H1 (cell line): ENCODE data around the gene CDON. TPM values are rescaled to one million over a fixed set of nuclear protein-coding genes. Genes with fewer than 3 reads are reported as not detected.

ENCODE experiments used
- CTCF ChIA-PET: fragments of 300-600 bp; sonication (Branson Sonifier 250); formaldehyde crosslinking; loops from one replicate; lab custom pipeline; 2021; ENCODE audit not compliant: partially characterized antibody; lab: Charles Lee
- POLR2A ChIA-PET: fragments of 300-600 bp; sonication (Branson Sonifier 250); formaldehyde crosslinking; loops from one replicate; lab custom pipeline; 2021; ENCODE audit warnings: inconsistent platforms; ENCODE audit not compliant: partially characterized antibody; lab: Charles Lee
- DNase-seq, 2 experiments: peaks; one replicate each; pipeline versions ENCODE4 v3.0.0 to v3.0.0-alpha.2; 2010 to 2022; ENCODE audit warnings: low spot score in 2 of 2, low read depth in 1 of 2, mixed read lengths in 1 of 2
- FAIRE-seq: peaks from 2 replicates; lab custom pipeline; 2011; peaks lifted over from hg19 to GRCh38; lab: Jason Lieb, UNC
- H2AFZ ChIP-seq: 2 replicates; pipeline ENCODE4 v1.8.1; 2012; ENCODE audit warnings: low read length, inconsistent platforms
- H2AK5ac ChIP-seq: 2 replicates; pipeline ENCODE4 v1.6.1; 2013; ENCODE audit warnings: low read depth, low read length
- H2BK120ac ChIP-seq: replicated peaks from 2 replicates; pipeline ENCODE3; 2013; ENCODE audit warnings: low read depth, low read length, inconsistent platforms
- H2BK12ac ChIP-seq: 2 replicates; pipeline ENCODE4 v1.6.1; 2013; ENCODE audit warnings: low read depth, low read length
- H2BK15ac ChIP-seq: 2 replicates; pipeline ENCODE4 v1.6.1; 2013; ENCODE audit warnings: low read length
- H2BK20ac ChIP-seq: 2 replicates; pipeline ENCODE4 v1.6.1; 2013; ENCODE audit warnings: low read length
- H2BK5ac ChIP-seq: 2 replicates; pipeline ENCODE4 v1.6.1; 2013; ENCODE audit warnings: low read depth, low read length
- H3K14ac ChIP-seq: 2 replicates; pipeline ENCODE4 v1.6.1; 2013; ENCODE audit warnings: inconsistent platforms; ENCODE audit not compliant: insufficient read length
- H3K18ac ChIP-seq: 2 replicates; pipeline ENCODE4 v1.6.1; 2013; ENCODE audit warnings: low read length; ENCODE audit errors: extremely low read depth
- H3K23ac ChIP-seq: 2 replicates; pipeline ENCODE4 v1.6.1; 2013; ENCODE audit warnings: inconsistent platforms; ENCODE audit not compliant: insufficient read length
- H3K23me2 ChIP-seq: 2 replicates; pipeline ENCODE4 v1.6.1; 2013; ENCODE audit warnings: low read depth, low read length
- H3K27ac ChIP-seq: 2 replicates; pipeline ENCODE4 v1.6.1; 2011; ENCODE audit warnings: low read depth, low read length, inconsistent platforms
- H3K27me3 ChIP-seq, 4 experiments: replicated peaks in 1 of 4; 1 replicate in 1 of 4; 2 replicates in 3 of 4; pipeline versions ENCODE4 v1.6.1 to v1.8.1; 2011 to 2013; ENCODE audit warnings: low read length in 3 of 4, mild to moderate bottlenecking in 3 of 4, inconsistent platforms in 2 of 4, mixed read lengths in 2 of 4, moderate library complexity in 1 of 4; ENCODE audit not compliant: control insufficient read depth in 3 of 4, insufficient read depth in 3 of 4; ENCODE audit errors: extremely low read depth in 1 of 4
- H3K36me3 ChIP-seq, 4 experiments: 2 replicates each; pipeline versions ENCODE4 v1.6.1 to v1.8.1; 2011 to 2013; ENCODE audit warnings: mild to moderate bottlenecking in 4 of 4, low read length in 3 of 4, moderate library complexity in 2 of 4, control low read depth in 1 of 4, inconsistent platforms in 1 of 4; ENCODE audit not compliant: insufficient read depth in 4 of 4, control insufficient read depth in 2 of 4
- H3K4ac ChIP-seq: replicated peaks from 2 replicates; pipeline ENCODE3; 2013; ENCODE audit warnings: low read length, low read depth, mixed read lengths, inconsistent platforms; ENCODE audit not compliant: insufficient read length
- H3K4me1 ChIP-seq, 4 experiments: replicated peaks in 1 of 4; 1 replicate in 1 of 4; 2 replicates in 3 of 4; pipeline versions ENCODE4 v1.6.1 to v1.8.1; 2011 to 2013; ENCODE audit warnings: low read length in 3 of 4, inconsistent platforms in 2 of 4, mixed read lengths in 1 of 4; ENCODE audit not compliant: insufficient read depth in 4 of 4, control insufficient read depth in 3 of 4
- H3K4me2 ChIP-seq, 2 experiments: 2 replicates each; pipeline versions ENCODE4 v1.6.1 to v1.8.1; 2011 to 2013; ENCODE audit warnings: low read depth in 2 of 2, low read length in 2 of 2, control low read depth in 1 of 2, inconsistent platforms in 1 of 2, mild to moderate bottlenecking in 1 of 2; ENCODE audit not compliant: insufficient read depth in 1 of 2
- H3K4me3 ChIP-seq, 4 experiments: fragments of 200-600, 300-600 bp in 1 of 4; sonication (generic), shearing (Covaris generic), sonication (Bioruptor Twin) in 1 of 4; 2 replicates each; pipeline versions ENCODE4 v1.5.1 to v1.8.1; 2011 to 2016; ENCODE audit warnings: low read length in 4 of 4, low read depth in 3 of 4, control low read depth in 2 of 4, inconsistent platforms in 2 of 4, mild to moderate bottlenecking in 2 of 4, mixed read lengths in 1 of 4, moderate library complexity in 1 of 4; ENCODE audit not compliant: insufficient read depth in 2 of 4; ENCODE audit errors: extremely low read depth in 1 of 4
- H3K56ac ChIP-seq: replicated peaks from 2 replicates; pipeline ENCODE3; 2013; ENCODE audit warnings: low read depth, mild to moderate bottlenecking, mixed read lengths, low read length, inconsistent platforms; ENCODE audit not compliant: insufficient read length
- H3K79me1 ChIP-seq: 2 replicates; pipeline ENCODE4 v1.6.1; 2013; ENCODE audit warnings: low read depth, low read length, control low read depth
- H3K79me2 ChIP-seq, 2 experiments: 2 replicates each; pipeline versions ENCODE4 v1.6.1 to v1.8.1; 2012 to 2013; ENCODE audit warnings: low read length in 2 of 2, mild to moderate bottlenecking in 2 of 2, inconsistent platforms in 1 of 2; ENCODE audit not compliant: insufficient read depth in 2 of 2, control insufficient read depth in 1 of 2
- H3K9ac ChIP-seq, 4 experiments: replicated peaks in 1 of 4; 1 replicate in 1 of 4; 2 replicates in 3 of 4; pipeline versions ENCODE4 v1.6.1 to v1.8.1; 2011 to 2013; ENCODE audit warnings: low read depth in 3 of 4, low read length in 3 of 4, control low read depth in 2 of 4, mild to moderate bottlenecking in 2 of 4, moderate library complexity in 2 of 4, inconsistent platforms in 1 of 4; ENCODE audit errors: extremely low read depth in 1 of 4
- H3K9me3 ChIP-seq, 2 experiments: 2 replicates each; pipeline versions ENCODE4 v1.6.1 to v1.8.1; 2012 to 2013; ENCODE audit warnings: mild to moderate bottlenecking in 2 of 2, moderate library complexity in 2 of 2, control low read depth in 1 of 2, inconsistent platforms in 1 of 2, low read depth in 1 of 2, low read length in 1 of 2, mixed read lengths in 1 of 2; ENCODE audit not compliant: insufficient read depth in 2 of 2
- H4K20me1 ChIP-seq, 2 experiments: replicated peaks in 1 of 2; 2 replicates each; pipeline versions ENCODE3 to v1.8.1; 2011 to 2013; ENCODE audit warnings: inconsistent platforms in 2 of 2, low read length in 2 of 2, mild to moderate bottlenecking in 1 of 2; ENCODE audit not compliant: insufficient read depth in 2 of 2, control insufficient read depth in 1 of 2
- H4K5ac ChIP-seq: 2 replicates; pipeline ENCODE4 v1.6.1; 2013; ENCODE audit warnings: low read length, low read depth, mixed read lengths, inconsistent platforms; ENCODE audit not compliant: insufficient read length
- H4K8ac ChIP-seq: 2 replicates; pipeline ENCODE4 v1.8.0; 2013; ENCODE audit warnings: mild to moderate bottlenecking, moderate library complexity, low read length, inconsistent platforms; ENCODE audit not compliant: insufficient read depth; ENCODE audit errors: extremely low read depth
- H4K91ac ChIP-seq: replicated peaks from 2 replicates; pipeline ENCODE3; 2013; ENCODE audit warnings: low read length, mixed read lengths, inconsistent platforms; ENCODE audit not compliant: insufficient read length
- BRCA1 ChIP-seq: IDR thresholded peaks from 2 replicates; pipeline ENCODE4 v1.6.1; 2012; ENCODE audit warnings: low read depth, low read length, improper control_type of control experiment
- CHD1 ChIP-seq: IDR thresholded peaks from 2 replicates; pipeline ENCODE4 v1.6.1; 2012; ENCODE audit warnings: low read depth, low read length, improper control_type of control experiment
- CTBP2 ChIP-seq: IDR thresholded peaks from 2 replicates; pipeline ENCODE4 v1.7.0; 2011; ENCODE audit warnings: borderline replicate concordance, mild to moderate bottlenecking, moderate library complexity, mixed read lengths, low read length; ENCODE audit not compliant: insufficient read depth, insufficient read length
- JUN ChIP-seq: IDR thresholded peaks from 2 replicates; pipeline ENCODE4 v1.6.1; 2011; ENCODE audit warnings: low read depth, mild to moderate bottlenecking, improper control_type of control experiment, low read length
- JUND ChIP-seq: IDR thresholded peaks from 2 replicates; pipeline ENCODE4 v1.6.1; 2011; ENCODE audit warnings: mild to moderate bottlenecking, improper control_type of control experiment, low read length
- MAFK ChIP-seq: IDR thresholded peaks from 2 replicates; pipeline ENCODE4 v1.6.1; 2012; ENCODE audit warnings: low read depth, mild to moderate bottlenecking, improper control_type of control experiment, low read length
- POLR2A ChIP-seq, 2 experiments: IDR thresholded peaks; 1 replicate in 1 of 2; 2 replicates in 1 of 2; pipeline ENCODE4 v1.6.1; 2011; ENCODE audit warnings: low read depth in 2 of 2, low read length in 2 of 2, mild to moderate bottlenecking in 2 of 2; ENCODE audit errors: control extremely low read depth in 1 of 2
- POLR2AphosphoS5 ChIP-seq: IDR thresholded peaks from 2 replicates; pipeline ENCODE4 v1.6.1; 2011; ENCODE audit warnings: low read depth, low read length
- RNF2 ChIP-seq: fragments of 200-900, 300-1000 bp; sonication (generic); IDR thresholded peaks from 2 replicates; pipeline ENCODE4 v1.7.1; 2016; ENCODE audit warnings: borderline replicate concordance, low read depth, mild to moderate bottlenecking, antibody characterized with exemption, low read length; ENCODE audit not compliant: poor library complexity, severe bottlenecking; ENCODE audit errors: missing control alignments
- SIX5 ChIP-seq: IDR thresholded peaks from 2 replicates; pipeline ENCODE4 v1.6.1; 2011; ENCODE audit warnings: mild to moderate bottlenecking, low read depth, low read length
- SUZ12 ChIP-seq: fragments of 200-600 bp; sonication (generic); IDR thresholded peaks from 2 replicates; pipeline ENCODE4 v1.6.1; 2012; ENCODE audit warnings: mild to moderate bottlenecking, inconsistent platforms, low read length, moderate library complexity, mixed read lengths
- TEAD4 ChIP-seq: IDR thresholded peaks from 2 replicates; pipeline ENCODE4 v1.6.1; 2012; ENCODE audit warnings: low read depth, low read length, inconsistent platforms, mixed read lengths
- WGBS, 2 experiments: shearing (Covaris generic) in 1 of 2; methylation state at CpG; one replicate each; pipeline versions ENCODE4 v1.1.6 to v1.1.7; 2013 to 2015; ENCODE audit warnings: low lambda C conversion rate in 2 of 2, mixed read lengths in 2 of 2, inconsistent platforms in 1 of 2, low coverage in 1 of 2, missing lambda C conversion rate in 1 of 2; ENCODE audit not compliant: insufficient replicate concordance in 2 of 2, insufficient coverage in 1 of 2, insufficient read length in 1 of 2; ENCODE audit errors: extremely low coverage in 1 of 2, missing lambda C conversion rate in 1 of 2; 5-methylcytosine and 5-hydroxymethylcytosine counted together
- polyA plus RNA-seq, 7 experiments: library from polyadenylated mRNA; depleted of rRNA in 3 of 7; stranded (reverse) in 5 of 7; unstranded in 2 of 7; fragments of >200 nt in 5 of 7; fragments of 200-250 nt in 2 of 7; gene quantifications; 1 replicate in 5 of 7; 2 replicates in 1 of 7; 4 replicates in 1 of 7; pipeline versions ENCODE4 v1.2.1 to v1.2.3, GENCODE V29; 2011 to 2013; ENCODE audit warnings: missing spikeins in 2 of 7, mixed read lengths in 2 of 7
- total RNA-seq: library from RNA; stranded (reverse); fragmentation: NEBNext Ultra II Directional; extraction: Animal tissue kit (Norgen Biotek cat#: 25700); gene quantifications from 2 replicates; pipeline ENCODE4 v1.2.1, GENCODE V29; 2021

CDON gene
- total and polyA plus RNA-seq, 2 of the 8 experiments (the other 6 are each of a cell fraction or from before 2014, with no cell fraction given) = 11.0 to 32.5 TPM

- 90% methylated on average over 8 of the region's 8 CpGs; no CpG with 5 or more reads in 1 of the 2 experiments for WGBS, 2 experiments
Observed at GRCh38 chr11:126111458-126112116, 48.9 kb upstream of the CDON start.

More at GRCh38 chr11:126111458-126112116, 48.9 kb upstream of the CDON start:
- no peaks in the 10 kb centered on the region for H3K23me2 ChIP-seq
- no peak overlapping the region for H2AK5ac ChIP-seq
- no peak for TF ChIP-seq CHD1
- no peak for TF ChIP-seq RNF2
- no peak for TF ChIP-seq BRCA1
- no peak for TF ChIP-seq SUZ12
- TF ChIP-seq POLR2AphosphoS5 = no peak
- TF ChIP-seq JUND = no peak
- no peak for TF ChIP-seq CTBP2
- TF ChIP-seq TEAD4 = no peak
- no peak for TF ChIP-seq MAFK
- TF ChIP-seq POLR2A (IDR thresholded peaks at IDR 0.05; ENCODE audit: control extremely low read depth in 1 of 2, low read depth in 2 of 2, low read length in 2 of 2) = no peak
- TF ChIP-seq JUN = no peak
- TF ChIP-seq SIX5 = no peak
- no peaks in the 10 kb centered on the region for H4K20me1 ChIP-seq
- no peaks in the 10 kb centered on the region for H3K79me1 ChIP-seq
- no peak overlapping the region for H3K4me3 ChIP-seq
- peaks cover 0 to 7% (median 0%) of the 10 kb centered on the region in 4 experiments; a peak in 3 of 7 replicates for H3K4me1 ChIP-seq
- no peak overlapping the region for H3K9ac ChIP-seq
- DNase-seq (no peak), FAIRE-seq (no peak)
- H4K8ac ChIP-seq = no peak overlapping the region
- no peak overlapping the region for H2BK20ac ChIP-seq
- H2BK15ac ChIP-seq = no peak overlapping the region
- H2BK120ac ChIP-seq = no peak overlapping the region
- no peak overlapping the region for H4K5ac ChIP-seq
- no peak overlapping the region for H2BK12ac ChIP-seq
- no peak overlapping the region for H3K14ac ChIP-seq
- H3K4me2 ChIP-seq = no peak overlapping the region
- H3K36me3 ChIP-seq = no peaks in the 10 kb centered on the region
- no peak overlapping the region for H3K4ac ChIP-seq
- no peak overlapping the region for H3K56ac ChIP-seq
- no peak overlapping the region for H3K23ac ChIP-seq
- H2BK5ac ChIP-seq = no peak overlapping the region
- H3K79me2 ChIP-seq = no peaks in the 10 kb centered on the region
- CTCF ChIA-PET = interaction anchor here (0.7 to 3.6 kb wide), 4 partner anchors 28 to 119 kb away, joined by 3 to 19 read pairs (median 4); no protein-coding TSS in a partner anchor
- no peak overlapping the region for H3K27ac ChIP-seq
- 0 out of 7 replicates have a peak, but pooled peaks cover 0 to 3% (median 0%) of the 10 kb centered on the region in 4 experiments for H3K27me3 ChIP-seq
- POLR2A ChIA-PET = no interaction called here
- no peak overlapping the region for H2AFZ ChIP-seq
- H4K91ac ChIP-seq = no peak overlapping the region
- H3K18ac ChIP-seq = no peak overlapping the region
- no peaks in the 10 kb centered on the region for H3K9me3 ChIP-seq
